ENCODE measurements around the gene CLDN18.

The CLDN18 gene

GRCh38 chr3:138009476-138010272 is at the start of gene CLDN18:
TSS of gene CLDN18 (plus strand) at chr3:138010165. CDS start at chr3:138010226, 61 bp downstream.
- no peak for DNase-seq (ENCODE audit: low read depth in 1 of 2, low spot score in 1 of 2)

GRCh38 chr3:137962251-137962650 is 47.7 kb upstream of the CLDN18 start:
- DNase-seq (ENCODE audit: low read depth in 1 of 2, low spot score in 1 of 2) = no peak

GRCh38 chr3:137963463-137963862 is 46.5 kb upstream of the CLDN18 start:
- no peak for DNase-seq (ENCODE audit: low read depth in 1 of 2, low spot score in 1 of 2)

- DNase-seq (ENCODE audit: low read depth in 1 of 2, low spot score in 1 of 2) = no peak
Observed at GRCh38 chr3:137970914-137971831, 38.8 kb upstream of the CLDN18 start.

- no peak for DNase-seq (ENCODE audit: low read depth in 1 of 2, low spot score in 1 of 2)
Observed at GRCh38 chr3:137972396-137972795, 37.6 kb upstream of the CLDN18 start.

GRCh38 chr3:137978328-137978727 is 31.6 kb upstream of the CLDN18 start:
- DNase-seq (ENCODE audit: low read depth in 1 of 2, low spot score in 1 of 2) = no peak

- DNase-seq (ENCODE audit: low read depth in 1 of 2, low spot score in 1 of 2) = no peak
Observed at GRCh38 chr3:137987723-137988122, 22.2 kb upstream of the CLDN18 start.

- no peak for DNase-seq (ENCODE audit: low read depth in 1 of 2, low spot score in 1 of 2)
Observed at GRCh38 chr3:137988152-137988551, 21.8 kb upstream of the CLDN18 start.

GRCh38 chr3:137988982-137989381 is 21.0 kb upstream of the CLDN18 start:
- DNase-seq (ENCODE audit: low read depth in 1 of 2, low spot score in 1 of 2) = no peak

GRCh38 chr3:137990427-137990826 is 19.5 kb upstream of the CLDN18 start:
- DNase-seq (ENCODE audit: low read depth in 1 of 2, low spot score in 1 of 2) = no peak

GRCh38 chr3:137992592-137992991 is 17.4 kb upstream of the CLDN18 start:
- DNase-seq (ENCODE audit: low read depth in 1 of 2, low spot score in 1 of 2) = no peak

GRCh38 chr3:137998121-137999042 is 11.6 kb upstream of the CLDN18 start:
- DNase-seq (ENCODE audit: low read depth in 1 of 2, low spot score in 1 of 2) = no peak

- no peak for DNase-seq (ENCODE audit: low read depth in 1 of 2, low spot score in 1 of 2)
Observed at GRCh38 chr3:138003069-138003468, 6.9 kb upstream of the CLDN18 start.

GRCh38 chr3:138005627-138006026 is 4.3 kb upstream of the CLDN18 start:
- no peak for DNase-seq (ENCODE audit: low read depth in 1 of 2, low spot score in 1 of 2)

GRCh38 chr3:138007898-138008297 is 2.1 kb upstream of the CLDN18 start:
- DNase-seq (ENCODE audit: low read depth in 1 of 2, low spot score in 1 of 2) = no peak

GRCh38 chr3:138010273-138010590 is 267 bp downstream of the CLDN18 start:
- DNase-seq (ENCODE audit: low read depth in 1 of 2, low spot score in 1 of 2) = no peak

GRCh38 chr3:138011722-138012121 is 1.8 kb downstream of the CLDN18 start:
- no peak for DNase-seq (ENCODE audit: low read depth in 1 of 2, low spot score in 1 of 2)

- DNase-seq (ENCODE audit: low read depth in 1 of 2, low spot score in 1 of 2) = no peak
Observed at GRCh38 chr3:138012526-138012925, 2.6 kb downstream of the CLDN18 start.

- no peak for DNase-seq (ENCODE audit: low read depth in 1 of 2, low spot score in 1 of 2)
Observed at GRCh38 chr3:138016065-138016464, 6.1 kb downstream of the CLDN18 start.

GRCh38 chr3:138019281-138020069 is 9.5 kb downstream of the CLDN18 start:
- DNase-seq (ENCODE audit: low read depth in 1 of 2, low spot score in 1 of 2) = no peak

All from activated T-helper 1 cell treated with anti-CD3 and anti-CD28 coated beads, Interleukin-2, amount 50 U/mL, for 16 hours (primary cell).